CD4-positive, alpha-beta T cell (primary cell): ENCODE data around the gene HAUS8. TPM values are rescaled to one million over a fixed set of nuclear protein-coding genes. Genes with fewer than 3 reads are reported as not detected.
A peak's percentile ranks its signal among the peaks of the same experiment; 100 is the strongest.

Source experiments
- ATAC-seq: fragments of 200-7000 bp; cut with Tn5 transposase; one replicate; pipeline ENCODE4 v1.10.0; 2022; ENCODE audit warnings: mild to moderate bottlenecking; ENCODE audit not compliant: poor library complexity
- CTCF ChIA-PET: fragments of 350-600 bp; sonication (Branson Sonifier 250); formaldehyde crosslinking; loops from one replicate; lab custom pipeline; 2021; ENCODE audit warnings: antibody characterized with exemption, inconsistent platforms; lab: Charles Lee
- POLR2A ChIA-PET: fragments of 350-600 bp; sonication (Branson Sonifier 250); formaldehyde crosslinking; loops from one replicate; lab custom pipeline; 2021; ENCODE audit warnings: antibody characterized with exemption, inconsistent platforms; lab: Charles Lee
- DNase-seq, 14 experiments: peaks; one replicate each; pipeline ENCODE4 v3.0.0-alpha.2; 2013 to 2020; ENCODE audit warnings: mixed read lengths in 2 of 14
- H3K27ac ChIP-seq, 2 donors: one replicate each; pipeline versions ENCODE4 v1.5.1 to v1.7.0; 2013; ENCODE audit warnings: low read length in 2 of 2, low read depth in 1 of 2, mild to moderate bottlenecking in 1 of 2
- H3K27me3 ChIP-seq, 2 experiments: 1 replicate in 1 of 2; 2 replicates in 1 of 2; pipeline versions ENCODE4 v1.6.1 to v1.7.0; 2013; ENCODE audit warnings: low read length in 2 of 2, control low read depth in 1 of 2, mild to moderate bottlenecking in 1 of 2, moderate library complexity in 1 of 2; ENCODE audit not compliant: insufficient read depth in 2 of 2, control insufficient read depth in 1 of 2
- H3K36me3 ChIP-seq: one replicate; pipeline ENCODE4 v1.6.1; 2013; ENCODE audit warnings: low read length, control low read depth; ENCODE audit not compliant: insufficient read depth
- H3K4me1 ChIP-seq: one replicate; pipeline ENCODE4 v1.6.1; 2013; ENCODE audit warnings: low read length, control low read depth; ENCODE audit not compliant: insufficient read depth
- H3K4me3 ChIP-seq: one replicate; pipeline ENCODE4 v1.5.1; 2013; ENCODE audit warnings: mild to moderate bottlenecking, low read length, moderate library complexity
- H3K9me3 ChIP-seq, 2 experiments: 1 replicate in 1 of 2; 2 replicates in 1 of 2; pipeline versions ENCODE4 v1.6.1 to v1.7.0; 2013; ENCODE audit warnings: low read length in 2 of 2, mild to moderate bottlenecking in 2 of 2, control low read depth in 1 of 2, moderate library complexity in 1 of 2; ENCODE audit not compliant: control insufficient read depth in 1 of 2, insufficient read depth in 1 of 2
- H3K27ac Mint-ChIP-seq: one replicate; pipeline ENCODE4 v1.8.0; 2020; ENCODE audit warnings: mixed read lengths
- H3K27me3 Mint-ChIP-seq: one replicate; pipeline ENCODE4 v1.8.0; 2021; ENCODE audit warnings: mixed read lengths
- H3K36me3 Mint-ChIP-seq: one replicate; pipeline ENCODE4 v1.8.0; 2021; ENCODE audit warnings: low read depth, mixed read lengths
- H3K4me1 Mint-ChIP-seq: one replicate; pipeline ENCODE4 v1.8.0; 2021; ENCODE audit warnings: low read depth, mixed read lengths
- H3K4me3 Mint-ChIP-seq: one replicate; pipeline ENCODE4 v1.8.0; 2020; ENCODE audit warnings: mild to moderate bottlenecking, mixed read lengths
- H3K9me3 Mint-ChIP-seq: one replicate; pipeline ENCODE4 v1.8.0; 2020; ENCODE audit warnings: mixed read lengths
- CTCF ChIP-seq: fragments of 200-600 bp; IDR thresholded peaks from one replicate; pipeline ENCODE4 v1.8.0; 2022; ENCODE audit warnings: antibody characterized with exemption, mild to moderate bottlenecking
- intact Hi-C, 2 experiments: fragments of 100-400 bp; cut with DNase I in 1 of 2; cut with micrococcal nuclease in 1 of 2; formaldehyde crosslinking; loops; one replicate each; pipeline versions ENCODE4 v1.15.1 to v1.9.0; 2023 to 2025; cut with DNase I, micrococcal nuclease
- total RNA-seq, 174 experiments: library from RNA in 2 of 174; stranded (reverse) in 2 of 174; gene quantifications; one replicate each; pipeline ENCODE4 v1.2.3 and lab custom pipeline; 2021 to 2026

The HAUS8 gene
- total RNA-seq, 2 experiments from 2014 or later, result 20.6 to 20.7 TPM

- no peaks in the 10 kb centered on the region for H3K9me3 Mint-ChIP-seq
- H3K27ac Mint-ChIP-seq, result peak overlapping the region; percentile 75
- no peak for ATAC-seq
- H3K9me3 ChIP-seq, result no peaks in the 10 kb centered on the region
- no peak for DNase-seq
- peak overlapping the region in 1 of 2 donors; percentile 52 for H3K27ac ChIP-seq
- H3K27me3 Mint-ChIP-seq, result no peaks in the 10 kb centered on the region
- no peak for TF ChIP-seq CTCF
- peaks cover 61% of the 10 kb centered on the region for H3K4me1 Mint-ChIP-seq
- peak overlapping the region; percentile 77 for H3K4me3 Mint-ChIP-seq
- H3K4me1 ChIP-seq, result peaks cover 66% of the 10 kb centered on the region
- peak overlapping the region; percentile 36 for H3K4me3 ChIP-seq
- peaks cover 17% of the 10 kb centered on the region for H3K36me3 ChIP-seq
- POLR2A ChIA-PET, result no interaction called here
- intact Hi-C loops, result loop anchor here in 1 of 2 experiments (5.0 kb wide), 1 partner anchor 148 kb away; the partner anchor contains the start of gene OCEL1
- H3K36me3 Mint-ChIP-seq, result peaks cover 49% of the 10 kb centered on the region
- no peaks in the 10 kb centered on the region for H3K27me3 ChIP-seq
- CTCF ChIA-PET, result interaction anchor here (1.6 kb wide), 1 partner anchor 11 kb away, joined by 5 read pairs; no protein-coding TSS in a partner anchor
Observed at GRCh38 chr19:17078920-17079709, 3.9 kb upstream of the HAUS8 start.

- no peaks in the 10 kb centered on the region for H3K9me3 ChIP-seq
- H3K36me3 Mint-ChIP-seq, result peaks cover 51% of the 10 kb centered on the region
- peak overlapping the region; percentile 87 for H3K4me3 Mint-ChIP-seq
- peaks cover 73% of the 10 kb centered on the region for H3K4me1 ChIP-seq
- DNase-seq, result no peak
- H3K9me3 Mint-ChIP-seq, result no peaks in the 10 kb centered on the region
- no peaks in the 10 kb centered on the region for H3K27me3 ChIP-seq
- no peak overlapping the region for H3K4me3 ChIP-seq
- CTCF ChIA-PET, result no interaction called here
- peaks cover 12% of the 10 kb centered on the region for H3K36me3 ChIP-seq
- no peak for TF ChIP-seq CTCF
- ATAC-seq, result no peak
- no peak overlapping the region for H3K27ac ChIP-seq
- POLR2A ChIA-PET, result no interaction called here
- H3K27ac Mint-ChIP-seq, result no peak overlapping the region
- H3K4me1 Mint-ChIP-seq, result peaks cover 69% of the 10 kb centered on the region
- intact Hi-C loops, result loop anchor here in 1 of 2 experiments (5.0 kb wide), 1 partner anchor 149 kb away; the partner anchor contains the start of gene OCEL1
- no peaks in the 10 kb centered on the region for H3K27me3 Mint-ChIP-seq
Observed at GRCh38 chr19:17078036-17078919, 3.0 kb upstream of the HAUS8 start.

GRCh38 chr19:17077447-17078028 lies 2.3 kb upstream of the HAUS8 start:
- no peaks in the 10 kb centered on the region for H3K27me3 ChIP-seq
- Mint-ChIP-seq H3K36me3 (peaks cover 55% of the 10 kb centered on the region), H3K4me3 (peak overlapping the region; percentile 99), H3K4me1 (peaks cover 73% of the 10 kb centered on the region), H3K27me3 (no peaks in the 10 kb centered on the region), H3K9me3 (no peaks in the 10 kb centered on the region), H3K27ac (no peak overlapping the region)
- H3K36me3 ChIP-seq, result peaks cover 8% of the 10 kb centered on the region
- H3K4me1 ChIP-seq, result peaks cover 70% of the 10 kb centered on the region
- H3K4me3 ChIP-seq, result peak overlapping the region; percentile 92
- intact Hi-C loops, result loop anchor here in 1 of 2 experiments (5.0 kb wide), 1 partner anchor 150 kb away; the partner anchor contains the start of gene OCEL1
- no peak for TF ChIP-seq CTCF
- ChIA-PET CTCF (no interaction called here), POLR2A (interaction anchor here (2.0 to 4.4 kb wide), 2 partner anchors 47 to 106 kb away, joined by 14 to 88 read pairs; no protein-coding TSS in a partner anchor)
- no peak for DNase-seq
- H3K9me3 ChIP-seq, result no peaks in the 10 kb centered on the region
- no peak for ATAC-seq
- no peak overlapping the region for H3K27ac ChIP-seq
